PC-9 (cell line): ENCODE data around the gene TMEM270. TPM values are rescaled to one million over a fixed set of nuclear protein-coding genes. Genes with fewer than 3 reads are reported as not detected.

Source experiments
- BruUV-seq: library from RNA; stranded (reverse); fragments of 400-500 nt; replicated peaks from 2 replicates; lab custom pipeline; 2021; lab: Mats Ljungman, UMichigan
- CTCF ChIA-PET: fragments of 300-600 bp; sonication (Branson Sonifier 250); formaldehyde crosslinking; loops from one replicate; lab custom pipeline; 2022; ENCODE audit warnings: antibody characterized with exemption; lab: Charles Lee
- POLR2A ChIA-PET: fragments of 300-600 bp; sonication (Branson Sonifier 250); formaldehyde crosslinking; loops from one replicate; lab custom pipeline; 2022; ENCODE audit warnings: antibody characterized with exemption; ENCODE audit not compliant: unreplicated experiment; lab: Charles Lee
- DNase-seq, 2 experiments: peaks; one replicate each; pipeline versions ENCODE4 v3.0.0 to v3.0.0-alpha.2; 2015 to 2022; ENCODE audit warnings: mixed read lengths in 1 of 2
- H2AFZ ChIP-seq: fragments of 200-600 bp; sonication (generic); 2 replicates; pipeline ENCODE4 v1.8.1; 2017; ENCODE audit warnings: antibody characterized with exemption
- H3F3A ChIP-seq: fragments of 200-600 bp; sonication (generic); 2 replicates; pipeline ENCODE4 v1.8.1; 2017; ENCODE audit warnings: antibody characterized with exemption, mild to moderate bottlenecking, low read depth; ENCODE audit not compliant: insufficient read depth
- H3K27ac ChIP-seq: fragments of 200-600 bp; sonication (generic); 2 replicates; pipeline ENCODE4 v1.6.1; 2016; ENCODE audit warnings: mixed run types
- H3K27me3 ChIP-seq: fragments of 200-600 bp; sonication (generic); 2 replicates; pipeline ENCODE4 v1.6.1; 2016; ENCODE audit warnings: low read depth, mixed run types; ENCODE audit not compliant: insufficient read depth
- H3K36me3 ChIP-seq: fragments of 200-600 bp; sonication (generic); 2 replicates; pipeline ENCODE4 v1.6.1; 2016; ENCODE audit warnings: low read depth, mixed run types
- H3K4me1 ChIP-seq: fragments of 200-600 bp; sonication (generic); replicated peaks from 2 replicates; pipeline ENCODE4 v1.6.1; 2016; ENCODE audit warnings: mixed run types; ENCODE audit not compliant: insufficient read depth
- H3K4me2 ChIP-seq: fragments of 200-600 bp; sonication (generic); 2 replicates; pipeline ENCODE4 v1.6.1; 2017; ENCODE audit warnings: mixed run types
- H3K4me3 ChIP-seq: fragments of 200-600 bp; sonication (generic); 2 replicates; pipeline ENCODE4 v1.6.1; 2016; ENCODE audit warnings: mixed run types
- H3K79me2 ChIP-seq: fragments of 200-600 bp; sonication (generic); 2 replicates; pipeline ENCODE4 v1.6.1; 2017; ENCODE audit warnings: low read depth, mixed run types
- H3K9me2 ChIP-seq: fragments of 200-600 bp; sonication (generic); 2 replicates; pipeline ENCODE4 v1.8.1; 2017; ENCODE audit warnings: mild to moderate bottlenecking; ENCODE audit not compliant: insufficient read depth
- H3K9me3 ChIP-seq: fragments of 200-600 bp; sonication (generic); 2 replicates; pipeline ENCODE4 v1.8.1; 2016; ENCODE audit warnings: low read depth; ENCODE audit not compliant: insufficient read depth
- H4K20me1 ChIP-seq: fragments of 200-600 bp; sonication (generic); 2 replicates; pipeline ENCODE4 v1.8.1; 2017; ENCODE audit not compliant: insufficient read depth
- EZH2 ChIP-seq: fragments of 200-600 bp; sonication (generic); IDR thresholded peaks from 2 replicates; pipeline ENCODE4 v1.8.0; 2017; ENCODE audit warnings: antibody characterized with exemption, low read depth
- intact Hi-C: fragments of 100-400 bp; cut with micrococcal nuclease; formaldehyde crosslinking; loops from one replicate; pipeline ENCODE4 v1.10.0; 2022; ENCODE audit not compliant: unreplicated experiment
- total RNA-seq: library from RNA; stranded (reverse); gene quantifications from 2 replicates; pipeline ENCODE4 v1.2.3, GENCODE V29; 2021
- TF ChIP-seq, protein P1 (sequence below): fragments of 200-600 bp; sonication (generic); conservative IDR thresholded peaks from 2 replicates; pipeline ENCODE4 v1.6.1; 2017; ENCODE audit warnings: mixed run types, antibody characterized with exemption, mild to moderate bottlenecking, moderate library complexity

The TMEM270 gene
- total RNA-seq, 1 experiment from 2014 or later, result 0.72 TPM

DNA sequence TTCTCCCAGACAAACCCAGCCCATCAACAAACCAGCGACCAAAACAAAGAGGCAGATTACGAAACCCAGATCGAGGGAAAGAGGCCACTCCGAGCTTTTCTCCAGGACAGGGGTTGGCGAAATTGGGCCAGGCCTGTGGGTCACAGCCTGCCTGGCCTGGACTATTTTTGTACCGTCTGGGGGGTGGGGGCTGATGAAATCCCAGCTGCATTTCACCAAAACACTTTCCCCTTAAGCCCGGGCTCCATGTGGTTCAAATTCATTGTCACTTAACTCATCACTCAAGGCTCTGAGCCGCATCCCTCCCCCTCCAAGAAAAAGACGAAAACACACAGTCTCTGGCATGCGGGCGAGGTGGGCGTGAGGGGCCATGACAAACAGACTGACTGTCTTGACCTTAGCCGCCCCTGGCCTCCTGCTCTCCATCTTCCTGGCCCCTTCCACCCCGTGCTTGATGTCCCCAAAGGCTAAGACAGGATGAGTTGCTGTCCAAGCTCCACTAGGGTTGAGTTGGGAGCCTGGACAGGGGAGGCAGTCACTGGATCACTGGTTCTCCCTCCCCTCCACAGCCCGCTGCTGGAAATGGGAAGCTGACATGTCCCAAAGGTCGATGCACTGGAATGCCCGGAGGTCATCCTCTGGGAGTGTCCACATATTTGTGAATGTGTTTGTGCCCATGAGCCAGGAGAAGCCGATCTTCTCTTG is 19.2 kb downstream of the TMEM270 start:
- intact Hi-C loops, result no loop called here
- peaks cover 27% of the 10 kb centered on the region for H3K4me1 ChIP-seq

DNA sequence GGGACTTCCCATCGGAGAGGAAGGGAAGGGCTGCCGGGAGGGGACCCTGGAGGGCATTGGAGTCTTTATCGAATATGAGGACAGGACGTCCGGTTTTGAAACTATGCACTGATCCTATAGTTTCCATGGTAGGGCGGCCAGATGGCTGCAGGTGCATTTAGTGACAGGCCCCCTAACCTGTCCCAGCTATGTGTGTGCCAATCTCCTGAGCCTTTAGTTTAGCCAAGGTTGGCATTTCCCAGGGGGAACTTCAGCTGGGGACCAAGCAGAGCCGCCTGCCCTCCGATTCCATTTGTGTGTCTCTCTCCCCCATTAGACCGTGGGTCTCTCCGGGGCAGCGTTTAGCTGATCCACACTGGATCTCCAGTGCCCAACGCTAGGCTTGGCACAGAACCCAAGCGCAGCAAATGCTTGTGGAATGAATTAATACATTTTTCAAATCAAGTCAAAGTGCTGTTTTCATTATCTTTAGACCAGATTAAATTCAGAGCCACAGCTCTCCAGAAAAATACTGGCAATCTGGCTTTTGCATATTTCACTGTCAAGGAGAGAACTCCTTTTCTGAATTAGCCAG is 19.9 kb downstream of the TMEM270 start:
- H3K4me3 ChIP-seq, result no peak overlapping the region
- POLR2A ChIA-PET, result interaction anchor here (0.6 kb wide), 1 partner anchor 47 kb away, joined by 3 read pairs; no protein-coding TSS in a partner anchor

More for the DNA sequence above, 19.2 kb downstream of the TMEM270 start:
- no peak overlapping the region for H3K27ac ChIP-seq
- CTCF ChIA-PET, result interaction anchor here (1.4 kb wide), 1 partner anchor 149 kb away, joined by 3 read pairs; no protein-coding TSS in a partner anchor
- peak; percentile 39 to 42 for DNase-seq
- no peaks in the 10 kb centered on the region for H3K27me3 ChIP-seq
- TF ChIP-seq, protein P1, sequence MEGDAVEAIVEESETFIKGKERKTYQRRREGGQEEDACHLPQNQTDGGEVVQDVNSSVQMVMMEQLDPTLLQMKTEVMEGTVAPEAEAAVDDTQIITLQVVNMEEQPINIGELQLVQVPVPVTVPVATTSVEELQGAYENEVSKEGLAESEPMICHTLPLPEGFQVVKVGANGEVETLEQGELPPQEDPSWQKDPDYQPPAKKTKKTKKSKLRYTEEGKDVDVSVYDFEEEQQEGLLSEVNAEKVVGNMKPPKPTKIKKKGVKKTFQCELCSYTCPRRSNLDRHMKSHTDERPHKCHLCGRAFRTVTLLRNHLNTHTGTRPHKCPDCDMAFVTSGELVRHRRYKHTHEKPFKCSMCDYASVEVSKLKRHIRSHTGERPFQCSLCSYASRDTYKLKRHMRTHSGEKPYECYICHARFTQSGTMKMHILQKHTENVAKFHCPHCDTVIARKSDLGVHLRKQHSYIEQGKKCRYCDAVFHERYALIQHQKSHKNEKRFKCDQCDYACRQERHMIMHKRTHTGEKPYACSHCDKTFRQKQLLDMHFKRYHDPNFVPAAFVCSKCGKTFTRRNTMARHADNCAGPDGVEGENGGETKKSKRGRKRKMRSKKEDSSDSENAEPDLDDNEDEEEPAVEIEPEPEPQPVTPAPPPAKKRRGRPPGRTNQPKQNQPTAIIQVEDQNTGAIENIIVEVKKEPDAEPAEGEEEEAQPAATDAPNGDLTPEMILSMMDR, result no peak
- no peak for TF ChIP-seq EZH2
- no peaks in the 10 kb centered on the region for H3K9me2 ChIP-seq
- H4K20me1 ChIP-seq, result no peaks in the 10 kb centered on the region
- H3K4me2 ChIP-seq, result peak overlapping the region; percentile 59
- no peak overlapping the region for H2AFZ ChIP-seq
- H3F3A ChIP-seq, result peaks cover 9% of the 10 kb centered on the region; the same call in 1 of the 2 replicates
- H3K9me3 ChIP-seq, result no peaks in the 10 kb centered on the region
- POLR2A ChIA-PET, result interaction anchor here (0.6 to 0.7 kb wide), 2 partner anchors 42 to 76 kb away, joined by 6 to 8 read pairs; no protein-coding TSS in a partner anchor
- no peaks in the 10 kb centered on the region for H3K36me3 ChIP-seq
- no peak overlapping the region for H3K4me3 ChIP-seq
- BruUV-seq, result no TSS peak
- no peaks in the 10 kb centered on the region for H3K79me2 ChIP-seq

More for the DNA sequence above, 19.9 kb downstream of the TMEM270 start:
- Histone ChIP-seq H3K9me3 (no peaks in the 10 kb centered on the region), H4K20me1 (no peaks in the 10 kb centered on the region), H2AFZ (no peak overlapping the region), H3K4me2 (peak overlapping the region; percentile 59), H3K27ac (no peak overlapping the region), H3F3A (peaks cover 9% of the 10 kb centered on the region; the same call in 1 of the 2 replicates), H3K36me3 (no peaks in the 10 kb centered on the region), H3K4me1 (peaks cover 27% of the 10 kb centered on the region), H3K79me2 (no peaks in the 10 kb centered on the region), H3K9me2 (no peaks in the 10 kb centered on the region), H3K27me3 (no peaks in the 10 kb centered on the region)
- no peak for DNase-seq
- no peak for TF ChIP-seq EZH2
- TF ChIP-seq, protein P1, result no peak
- BruUV-seq, result no TSS peak
- intact Hi-C loops, result no loop called here
- CTCF ChIA-PET, result interaction anchor here (1.4 kb wide), 1 partner anchor 149 kb away, joined by 3 read pairs; no protein-coding TSS in a partner anchor
